HG03457 (cell line): Measurements from ENCODE around the gene AQP10.
"Not testable (repeated sequence)": the region's sequence is repeated elsewhere in the genome, so short reads cannot be mapped to it uniquely, and the experiment has no call there.

Source experiments
- ATAC-seq: cut with Tn5 transposase; IDR thresholded peaks from one replicate; pipeline ENCODE4 v1.9.1; 2021; ENCODE audit warnings: moderate number of reproducible peaks; ENCODE audit not compliant: unreplicated experiment

AQP10 gene

DNA sequence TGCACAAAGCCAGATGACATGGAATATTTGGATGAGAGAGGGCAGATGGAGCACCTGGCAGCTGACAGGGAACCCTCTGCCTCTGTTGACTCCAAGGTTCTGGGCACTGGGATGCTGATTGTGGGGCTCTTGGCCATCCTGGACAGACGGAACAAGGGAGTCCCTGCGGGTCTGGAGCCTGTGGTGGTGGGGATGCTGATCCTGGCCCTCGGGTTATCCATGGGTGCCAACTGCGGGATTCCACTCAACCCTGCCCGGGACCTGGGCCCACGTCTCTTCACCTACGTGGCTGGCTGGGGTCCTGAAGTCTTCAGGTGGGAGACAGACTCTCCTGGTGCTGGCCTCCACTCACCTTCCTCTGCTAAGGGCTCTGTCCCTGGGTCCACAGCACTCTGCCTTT is 2.6 kb downstream of the AQP10 start:
- no peak for ATAC-seq

DNA sequence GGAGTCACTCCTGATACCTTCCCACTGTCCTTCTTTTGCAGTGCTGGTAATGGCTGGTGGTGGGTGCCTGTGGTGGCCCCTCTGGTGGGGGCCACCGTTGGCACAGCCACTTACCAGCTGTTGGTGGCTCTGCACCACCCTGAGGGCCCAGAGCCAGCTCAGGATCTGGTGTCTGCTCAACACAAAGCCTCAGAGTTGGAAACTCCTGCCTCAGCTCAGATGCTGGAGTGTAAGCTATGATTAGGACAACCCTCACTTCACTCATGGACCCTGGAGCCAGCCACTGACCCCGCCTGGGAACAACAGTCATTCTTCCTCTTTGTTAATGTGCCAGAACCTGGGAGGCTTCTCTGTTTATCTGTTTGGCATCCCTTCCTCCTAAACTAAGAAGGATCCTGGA is 3.3 kb downstream of the AQP10 start:
- ATAC-seq: no peak

DNA sequence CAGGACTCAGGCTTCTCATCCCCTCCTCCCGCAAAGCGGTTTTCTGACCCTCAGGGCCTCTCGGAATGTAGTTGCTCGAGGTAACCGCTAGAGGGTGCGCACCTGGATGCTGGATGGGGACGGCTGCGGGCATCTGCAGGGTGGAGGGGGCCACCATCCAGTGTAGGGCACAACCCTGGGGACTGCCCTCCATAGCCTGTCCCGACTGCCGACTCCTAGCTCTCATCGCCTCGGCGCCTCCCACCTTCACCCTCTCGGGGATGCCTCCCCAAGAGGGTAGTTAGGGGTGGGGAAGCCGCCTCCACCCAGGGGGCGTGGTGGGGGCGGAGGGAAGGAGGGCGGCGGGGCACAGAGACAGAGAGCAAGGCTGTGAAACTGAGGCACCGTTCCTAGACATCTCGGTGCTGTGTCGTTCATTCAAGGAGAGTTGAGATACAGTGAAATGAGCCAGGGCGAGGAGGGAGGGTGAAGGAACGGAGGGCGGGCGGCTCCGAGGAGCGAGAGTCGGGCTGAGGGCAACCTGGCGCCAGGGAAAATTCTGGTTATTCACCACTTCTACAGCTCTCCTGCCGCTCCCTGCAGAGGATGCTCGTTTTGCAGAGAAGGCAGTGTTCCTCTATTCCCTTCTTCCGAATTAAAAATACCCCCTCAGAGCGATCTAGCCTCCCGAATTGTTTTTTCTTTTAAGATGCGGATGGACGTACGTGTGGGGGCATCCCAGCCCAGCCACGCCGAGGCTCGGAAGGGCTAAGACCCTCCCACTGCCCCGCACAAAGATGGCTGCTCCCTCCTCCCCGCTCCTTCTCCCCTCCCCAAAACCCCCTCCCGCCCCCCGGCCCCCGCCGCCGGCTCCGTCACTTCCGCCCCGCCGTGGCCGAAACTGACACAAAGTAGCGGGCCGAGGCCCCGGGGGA is 4.0 kb downstream of the AQP10 start, which contains the start of gene ATP8B2:
ATP8B2 (plus strand) TSS at position 857 of the 914 bp plus-strand sequence. CDS start 2,617 bp downstream, outside the sequence.
- ATAC-seq: no peak

DNA sequence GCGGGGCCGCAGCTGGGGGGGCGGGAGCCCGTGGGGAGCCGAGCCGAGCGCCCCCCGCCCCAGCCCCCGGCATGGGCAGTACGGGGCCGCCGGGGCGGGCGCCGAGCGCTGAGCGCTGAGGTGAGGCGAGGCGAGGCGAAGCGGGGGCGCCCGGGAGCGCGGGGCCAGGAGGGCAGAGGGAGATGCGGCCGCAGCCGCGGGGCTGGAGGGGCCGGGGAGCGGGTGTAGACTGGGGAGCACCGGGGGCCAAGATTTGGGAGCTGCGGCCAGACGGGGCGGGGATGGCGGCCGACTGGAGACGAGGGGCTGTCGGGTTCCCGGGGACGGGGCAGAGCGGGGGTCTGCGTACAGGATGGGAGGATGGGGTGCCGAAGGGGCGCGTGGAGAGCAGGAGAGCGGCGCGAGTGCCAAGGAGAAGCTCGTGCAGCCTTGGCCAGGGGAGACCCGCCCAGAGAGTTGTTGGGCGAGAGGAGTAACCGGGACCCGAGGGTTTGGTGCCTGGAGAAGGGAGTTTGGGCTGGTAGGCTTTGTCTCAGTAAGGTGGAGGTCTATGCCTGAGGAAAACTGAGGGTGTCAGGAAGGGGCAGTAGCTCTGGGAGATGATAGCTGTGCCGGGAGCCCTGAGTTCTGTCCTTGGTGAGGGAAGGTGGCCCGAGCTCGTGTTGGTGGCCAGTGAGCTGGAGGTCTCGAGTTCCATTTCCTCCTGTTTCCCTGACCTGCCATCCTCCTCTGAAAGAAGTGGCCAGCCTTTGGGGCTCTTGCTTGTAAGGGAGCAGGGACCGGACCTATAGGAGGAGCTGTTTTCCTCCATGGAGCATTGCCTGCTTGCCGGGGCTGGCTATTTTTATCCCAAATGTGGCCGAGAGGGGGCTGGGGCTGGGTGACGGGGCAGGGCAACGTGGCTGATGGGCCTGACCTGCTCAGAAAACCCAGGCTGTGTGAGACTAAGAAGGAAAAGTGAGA is 5.0 kb downstream of the AQP10 start:
- ATAC-seq: no peak

DNA sequence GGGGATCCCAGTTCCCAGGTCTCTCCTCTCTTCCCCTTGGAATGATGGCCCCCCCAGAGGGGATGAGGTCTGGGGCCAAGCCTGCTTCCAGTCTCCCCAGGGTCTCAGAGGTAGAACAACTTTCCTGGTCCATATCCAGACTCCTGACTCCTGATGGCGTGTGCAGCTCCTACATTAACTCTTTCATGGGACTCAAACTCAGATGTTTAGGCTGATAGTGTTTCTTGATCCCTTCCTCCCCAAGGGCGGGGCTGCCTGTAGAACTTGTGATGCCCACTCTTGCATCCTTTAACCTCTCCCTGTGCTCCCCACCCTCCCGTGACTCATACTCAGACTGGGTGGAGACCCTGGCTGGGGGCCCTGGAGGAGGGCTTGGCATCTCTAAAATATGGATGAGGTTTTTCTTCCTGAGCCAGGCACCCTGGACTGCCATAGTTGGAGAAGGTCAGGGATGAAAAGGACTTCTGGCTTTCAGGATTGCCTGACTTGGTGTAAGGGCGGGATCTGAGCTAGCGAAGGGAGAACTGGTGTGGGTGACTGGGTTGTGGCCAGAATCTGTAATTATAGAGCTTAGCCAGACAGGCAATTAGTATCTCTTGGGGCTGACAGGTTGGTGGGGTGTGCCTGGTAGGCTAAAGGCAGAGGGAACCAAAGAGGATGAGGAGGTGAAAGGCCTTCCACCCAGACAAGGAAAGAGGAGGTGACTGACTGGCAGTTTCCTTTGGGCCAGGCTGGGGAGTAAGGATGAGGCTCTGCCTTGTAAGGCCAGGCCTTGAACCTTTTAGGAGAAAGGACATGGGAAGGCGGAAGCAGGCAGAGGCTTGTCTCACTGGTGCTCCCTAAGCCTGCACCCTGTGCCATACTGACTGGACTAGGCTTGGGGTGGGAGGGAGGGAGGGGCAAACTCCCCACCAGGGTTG is 5.9 kb downstream of the AQP10 start:
- no peak for ATAC-seq

DNA sequence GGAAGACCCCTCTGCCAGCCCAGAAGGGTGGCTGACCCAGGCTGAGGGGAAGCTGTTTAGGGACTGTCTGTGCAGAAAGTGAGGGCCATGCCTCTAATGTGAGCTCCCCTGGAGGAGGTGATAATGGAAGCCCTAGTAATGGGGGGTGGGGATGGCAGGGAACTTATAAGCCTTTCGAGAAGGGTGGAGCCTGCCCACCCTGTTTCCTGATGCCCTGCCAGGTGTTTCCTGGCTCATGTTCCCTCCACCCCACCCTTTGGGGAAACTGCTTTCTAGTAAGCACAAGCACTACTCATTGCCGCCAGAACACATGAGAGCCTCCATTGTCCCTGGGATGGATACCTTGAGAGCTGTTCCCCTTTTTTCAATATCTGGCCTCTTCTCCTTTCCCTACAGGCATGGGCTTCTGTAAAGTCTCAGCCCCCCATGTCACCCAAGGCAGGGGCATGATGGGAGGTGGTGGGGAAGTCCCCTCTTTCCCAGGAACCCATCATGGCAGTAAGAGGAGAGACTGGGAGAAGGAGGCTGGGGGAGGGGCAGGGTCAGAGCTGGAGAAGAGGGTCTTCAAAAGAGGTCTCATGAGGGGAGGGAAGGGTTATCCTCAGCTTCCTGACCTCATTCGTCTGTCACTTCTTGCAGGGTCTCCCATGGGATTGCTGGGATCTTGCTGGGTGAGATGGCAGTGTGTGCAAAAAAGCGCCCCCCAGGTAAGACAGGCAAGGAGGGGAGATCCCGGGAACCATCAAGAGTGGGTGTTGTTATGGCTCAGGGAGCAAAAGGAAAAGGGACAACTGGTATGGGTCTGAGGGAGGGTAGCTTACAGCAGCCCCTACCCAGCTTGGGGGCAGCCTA is 6.8 kb downstream of the AQP10 start:
- no peak for ATAC-seq

DNA sequence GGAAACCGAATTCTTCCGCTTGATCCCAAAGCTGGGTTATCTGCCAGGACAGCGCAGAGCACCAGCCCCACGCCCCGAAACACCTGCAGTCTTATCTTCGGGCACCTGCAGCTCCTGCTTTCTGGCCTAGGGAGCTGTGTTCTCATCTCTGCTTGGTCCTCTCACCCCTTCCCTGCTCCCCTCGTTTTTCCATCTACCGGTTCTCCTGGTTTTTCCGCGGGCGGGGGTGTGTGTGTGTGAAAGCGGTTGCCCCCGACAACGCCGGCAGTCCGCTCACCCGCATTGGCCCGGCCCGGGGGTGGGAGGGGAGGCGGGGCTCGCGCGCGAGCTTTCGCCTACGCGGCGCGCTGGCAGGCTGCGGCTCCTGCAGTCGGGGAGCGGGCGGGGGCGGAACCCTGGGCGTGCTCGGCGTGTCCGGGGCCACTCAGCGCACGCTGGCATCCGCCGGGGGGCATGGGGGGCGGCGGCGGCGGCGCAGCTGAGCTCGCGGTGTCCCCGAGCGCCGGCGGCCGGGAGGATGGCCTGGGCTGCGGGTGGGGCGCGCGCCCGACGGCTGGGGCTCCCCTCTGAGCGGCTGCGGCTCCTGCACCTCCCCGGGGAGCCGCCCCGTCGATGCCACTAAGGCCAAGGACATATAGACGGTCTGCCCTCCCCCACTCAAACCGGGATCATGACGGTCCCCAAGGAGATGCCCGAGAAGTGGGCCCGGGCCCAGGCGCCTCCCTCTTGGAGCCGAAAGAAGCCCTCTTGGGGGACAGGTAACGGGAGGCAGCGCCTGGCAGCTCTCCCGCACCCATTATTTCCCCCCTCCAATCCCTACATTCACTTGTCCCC is 7.6 kb downstream of the AQP10 start:
- no peak for ATAC-seq

DNA sequence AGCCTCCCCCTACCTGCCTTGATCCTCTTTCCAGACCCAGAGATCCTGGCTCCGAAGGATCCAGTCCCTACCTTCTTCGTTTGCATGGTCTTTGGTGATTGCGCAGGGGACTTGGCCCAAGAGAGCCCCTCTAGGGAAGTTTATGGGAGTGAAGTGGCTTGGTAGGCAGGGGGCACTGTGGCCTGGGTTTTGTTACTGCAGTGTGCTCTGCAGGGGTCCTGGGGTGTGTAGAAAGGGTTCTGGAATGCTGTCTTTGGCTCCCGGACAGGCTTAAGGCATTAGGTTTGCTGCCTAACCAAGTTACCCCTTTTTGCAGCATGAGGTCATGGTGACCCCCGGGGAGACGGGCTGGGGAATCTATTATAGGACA is 8.2 kb downstream of the AQP10 start:
- no peak for ATAC-seq

DNA sequence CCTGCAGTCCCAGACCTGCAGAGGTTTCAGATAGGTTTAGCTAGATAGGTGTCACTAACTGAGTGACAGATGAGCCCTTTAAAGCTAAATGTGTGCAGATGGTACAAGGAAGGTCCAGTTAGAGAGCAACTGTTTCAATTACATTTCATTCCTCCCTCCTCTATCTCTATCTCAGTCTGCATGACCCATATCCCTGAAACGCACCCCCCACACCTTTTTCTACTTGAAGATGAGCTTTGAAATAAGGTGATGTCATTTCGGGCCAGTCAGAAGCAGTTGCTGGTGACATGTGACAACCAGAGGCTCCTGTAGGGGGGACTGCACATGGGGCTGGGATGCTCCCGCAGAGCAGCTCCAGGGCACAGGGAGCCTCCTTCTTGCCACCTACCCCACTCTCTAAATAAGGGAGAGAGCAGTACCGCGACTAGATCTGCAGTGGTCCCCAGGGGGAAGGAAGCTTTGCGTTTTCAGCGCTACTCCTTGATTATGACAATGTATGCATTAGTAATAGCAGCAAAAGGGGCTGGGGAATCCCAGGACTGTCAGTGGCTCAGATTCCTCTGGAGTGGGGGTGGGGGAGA is 8.7 kb downstream of the AQP10 start:
- ATAC-seq: no peak

DNA sequence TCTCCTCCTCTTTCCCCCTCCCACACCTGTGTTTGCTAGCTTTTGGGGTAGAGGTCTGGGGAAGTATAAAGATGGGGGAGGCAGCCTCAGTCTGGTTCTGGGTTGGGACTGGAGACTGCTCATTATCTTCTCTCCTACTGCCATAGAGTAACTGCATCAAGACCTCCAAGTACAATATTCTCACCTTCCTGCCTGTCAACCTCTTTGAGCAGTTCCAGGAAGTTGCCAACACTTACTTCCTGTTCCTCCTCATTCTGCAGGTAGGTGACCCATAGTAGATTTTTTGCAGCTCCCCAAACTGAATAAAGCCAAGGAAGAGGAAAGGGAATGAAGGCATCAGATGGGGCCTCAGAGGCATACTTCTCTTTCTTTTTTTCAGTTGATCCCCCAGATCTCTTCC is 9.8 kb downstream of the AQP10 start:
- ATAC-seq: no peak

DNA sequence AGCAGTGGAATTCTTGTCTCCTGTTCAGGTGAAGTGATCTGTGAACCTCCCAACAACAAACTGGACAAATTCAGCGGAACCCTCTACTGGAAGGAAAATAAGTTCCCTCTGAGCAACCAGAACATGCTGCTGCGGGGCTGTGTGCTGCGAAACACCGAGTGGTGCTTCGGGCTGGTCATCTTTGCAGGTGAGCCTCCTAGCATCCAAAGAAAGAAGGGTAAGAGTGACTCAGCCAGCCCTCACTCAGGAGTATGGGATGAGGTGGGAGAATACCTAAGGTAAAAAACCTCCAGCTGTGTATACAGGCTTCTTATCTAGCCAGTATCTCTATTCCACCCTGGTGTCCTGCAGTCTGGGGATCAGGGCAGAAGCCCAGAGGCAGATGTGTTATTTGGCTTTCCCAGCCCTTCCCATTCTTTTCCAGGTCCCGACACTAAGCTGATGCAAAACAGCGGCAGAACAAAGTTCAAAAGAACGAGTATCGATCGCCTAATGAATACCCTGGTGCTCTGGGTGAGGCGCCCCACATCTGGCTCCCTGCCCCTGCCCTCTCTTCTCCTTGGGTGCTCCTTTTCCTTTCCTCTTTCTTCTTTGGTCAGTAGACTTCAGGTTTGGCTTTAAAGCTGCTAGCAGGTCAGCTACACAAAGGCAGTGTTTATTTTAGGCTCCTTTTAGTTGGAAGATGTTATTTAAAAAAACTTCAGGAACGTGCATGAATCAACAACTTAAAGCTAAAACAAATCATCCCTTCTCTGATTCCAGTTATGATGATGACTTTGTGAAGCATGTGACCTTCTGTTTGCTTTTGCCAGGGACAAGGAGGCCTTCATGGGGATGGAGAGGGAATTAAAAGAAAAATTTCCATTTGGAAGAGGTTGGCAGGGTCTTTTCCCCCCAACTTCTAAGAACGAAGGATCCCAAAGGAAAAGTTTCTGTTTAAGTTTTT is 13.5 kb downstream of the AQP10 start:
- ATAC-seq: no peak

DNA sequence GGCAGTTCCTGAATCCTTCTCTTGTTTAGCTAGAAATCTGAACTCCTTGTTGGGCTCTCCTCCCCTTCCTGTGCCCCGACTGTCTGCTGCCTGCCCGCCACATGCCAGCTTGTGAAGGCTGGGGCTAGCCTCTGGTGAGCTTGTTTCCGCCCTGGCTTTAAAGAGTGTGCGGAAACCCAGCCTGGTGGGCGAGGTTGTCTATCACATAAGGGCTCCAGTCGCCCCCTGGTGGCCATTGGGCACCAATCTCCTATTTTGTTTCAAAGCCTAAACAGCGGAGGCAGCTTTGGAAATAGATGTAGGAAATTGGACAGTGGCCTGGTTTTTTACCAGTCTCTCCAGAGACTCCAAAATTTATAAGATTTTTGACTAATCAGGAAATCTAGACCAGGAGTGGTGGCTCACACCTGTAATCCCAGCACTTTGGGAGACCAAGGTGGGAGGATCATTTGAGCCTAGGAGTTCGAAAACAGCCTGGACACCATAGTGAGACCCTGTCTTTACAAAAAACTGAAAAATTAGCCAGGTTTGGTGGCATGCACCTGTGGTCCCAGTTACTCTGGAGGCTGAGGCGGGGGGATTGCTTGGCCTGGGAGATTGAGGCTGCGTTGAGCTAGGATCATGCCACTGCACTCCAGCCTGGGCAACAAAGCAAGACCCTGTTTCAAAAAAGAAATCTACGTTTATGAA is 14.3 kb downstream of the AQP10 start:
- ATAC-seq: no peak

DNA sequence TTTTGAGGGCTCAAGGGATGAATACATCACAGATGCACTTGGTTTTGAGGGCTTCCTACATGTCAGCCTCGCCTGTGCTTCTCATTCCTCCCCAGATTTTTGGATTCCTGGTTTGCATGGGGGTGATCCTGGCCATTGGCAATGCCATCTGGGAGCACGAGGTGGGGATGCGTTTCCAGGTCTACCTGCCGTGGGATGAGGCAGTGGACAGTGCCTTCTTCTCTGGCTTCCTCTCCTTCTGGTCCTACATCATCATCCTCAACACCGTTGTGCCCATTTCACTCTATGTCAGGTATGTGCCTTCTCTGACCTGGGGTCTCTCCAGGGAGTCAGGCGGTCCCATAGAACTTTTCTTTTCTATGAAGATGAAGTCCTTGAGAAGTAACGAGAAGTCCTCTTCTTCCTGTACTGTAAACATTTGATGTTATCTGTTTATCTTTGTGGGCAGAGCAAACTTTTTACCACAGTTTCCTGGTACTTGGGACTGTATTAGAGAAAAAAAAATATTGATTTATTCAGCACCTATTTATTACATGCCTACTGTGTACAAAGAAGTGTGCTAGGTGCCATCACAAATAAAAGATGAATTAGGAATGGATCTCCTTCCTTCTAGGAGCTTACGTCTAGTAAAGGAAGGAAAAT is 16.5 kb downstream of the AQP10 start:
- no peak for ATAC-seq

DNA sequence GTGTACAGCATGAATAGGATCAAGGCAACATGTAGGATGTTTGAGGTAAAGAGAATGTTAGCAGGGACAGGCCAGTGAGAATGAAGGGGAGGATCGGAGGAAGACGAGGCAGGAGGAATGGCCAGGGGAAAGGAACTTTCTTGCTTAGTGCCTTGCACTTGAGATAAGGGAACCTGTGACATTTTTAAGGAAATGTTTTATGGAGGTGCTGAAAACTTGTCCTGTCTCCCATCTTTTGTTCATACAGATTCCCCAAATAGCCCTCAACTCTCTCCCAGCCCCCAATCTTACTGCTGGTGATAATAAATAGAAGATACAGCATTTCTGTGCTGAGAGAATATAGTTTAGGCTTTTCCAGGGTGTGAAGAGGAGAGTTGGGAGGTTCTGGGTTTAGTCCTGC is 18.0 kb downstream of the AQP10 start:
- ATAC-seq: no peak

DNA sequence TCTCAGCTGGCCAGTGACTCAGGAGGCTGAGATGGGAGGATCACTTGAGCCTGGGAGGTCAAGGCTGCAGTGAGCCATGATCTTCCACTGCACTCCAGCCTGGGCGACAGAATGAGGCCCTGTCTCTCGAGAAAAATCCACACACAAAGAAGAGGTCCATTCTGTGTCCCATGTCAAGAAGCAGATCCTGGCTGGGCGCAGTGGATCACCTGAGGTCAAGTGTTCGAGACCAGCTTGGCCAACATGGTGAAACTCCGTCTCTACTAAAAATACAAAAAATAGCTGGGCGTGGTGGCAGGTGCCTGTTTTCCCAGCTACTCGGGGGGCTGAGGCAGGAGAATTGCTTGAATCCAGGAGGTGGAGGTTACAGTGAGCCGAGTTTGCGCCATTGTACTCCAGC is 20.5 kb downstream of the AQP10 start:
- not testable (repeated sequence) for ATAC-seq

DNA sequence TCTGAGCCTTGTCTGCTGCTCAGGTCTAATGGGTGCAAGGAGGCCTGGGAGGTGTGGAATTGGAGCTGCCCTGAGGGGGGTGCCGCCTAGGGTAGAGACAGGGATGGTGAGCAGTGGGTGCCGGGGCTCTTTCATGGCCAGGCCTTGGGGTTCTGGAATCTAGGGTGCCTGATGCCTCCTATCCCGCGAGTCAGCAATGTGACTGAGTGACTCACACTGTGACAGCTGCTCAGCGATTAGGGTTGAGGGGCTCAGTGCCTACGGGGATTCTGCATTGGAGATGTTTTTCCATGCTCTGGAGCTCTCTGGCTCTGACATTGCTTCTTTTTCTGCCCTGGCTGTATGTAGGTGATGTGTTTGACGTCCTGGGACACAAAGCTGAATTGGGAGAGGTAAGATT is 21.2 kb downstream of the AQP10 start:
- no peak for ATAC-seq
